H1 (cell line): ENCODE data around the gene SRD5A3. TPM values are rescaled to one million over a fixed set of nuclear protein-coding genes. Genes with fewer than 3 reads are reported as not detected.

Source experiments
- BRCA1 ChIP-seq: IDR thresholded peaks from 2 replicates; pipeline ENCODE4 v1.6.1; 2012; ENCODE audit warnings: low read depth, low read length, improper control_type of control experiment
- CREB1 ChIP-seq: IDR thresholded peaks from 2 replicates; pipeline ENCODE4 v1.6.1; 2012; ENCODE audit warnings: inconsistent platforms
- EP300 ChIP-seq, 2 experiments: IDR thresholded peaks; 1 replicate in 1 of 2; 2 replicates in 1 of 2; pipeline ENCODE4 v1.6.1; 2011 to 2012; ENCODE audit warnings: low read depth in 2 of 2, low read length in 2 of 2, mild to moderate bottlenecking in 2 of 2, borderline replicate concordance in 1 of 2, inconsistent platforms in 1 of 2, moderate library complexity in 1 of 2
- KDM1A ChIP-seq: fragments of 200-600, 300-600 bp; sonication (generic); IDR thresholded peaks from 2 replicates; pipeline ENCODE4 v1.7.1; 2016; ENCODE audit warnings: mild to moderate bottlenecking, low read length, borderline replicate concordance
- PHF8 ChIP-seq: fragments of 200-600 bp; sonication (generic); conservative IDR thresholded peaks from 2 replicates; pipeline ENCODE4 v1.7.1; 2012; ENCODE audit warnings: low read depth, mild to moderate bottlenecking, inconsistent platforms, low read length, moderate library complexity
- RNF2 ChIP-seq: fragments of 200-900, 300-1000 bp; sonication (generic); IDR thresholded peaks from 2 replicates; pipeline ENCODE4 v1.7.1; 2016; ENCODE audit warnings: borderline replicate concordance, low read depth, mild to moderate bottlenecking, antibody characterized with exemption, low read length; ENCODE audit not compliant: poor library complexity, severe bottlenecking; ENCODE audit errors: missing control alignments
- SP1 ChIP-seq: IDR thresholded peaks from 2 replicates; pipeline ENCODE4 v1.6.1; 2011; ENCODE audit warnings: low read depth, low read length
- polyA plus RNA-seq, 7 experiments: library from polyadenylated mRNA; depleted of rRNA in 3 of 7; stranded (reverse) in 5 of 7; unstranded in 2 of 7; fragments of >200 nt in 5 of 7; fragments of 200-250 nt in 2 of 7; gene quantifications; 1 replicate in 5 of 7; 2 replicates in 1 of 7; 4 replicates in 1 of 7; pipeline versions ENCODE4 v1.2.1 to v1.2.3, GENCODE V29; 2011 to 2013; ENCODE audit warnings: missing spikeins in 2 of 7, mixed read lengths in 2 of 7
- total RNA-seq: library from RNA; stranded (reverse); fragmentation: NEBNext Ultra II Directional; extraction: Animal tissue kit (Norgen Biotek cat#: 25700); gene quantifications from 2 replicates; pipeline ENCODE4 v1.2.1, GENCODE V29; 2021
- TF ChIP-seq, protein P1 (sequence below), 3 experiments: IDR thresholded peaks; 1 replicate in 2 of 3; 2 replicates in 1 of 3; pipeline versions ENCODE4 v1.5.1 to v1.6.1; 2011; ENCODE audit warnings: low read length in 3 of 3, mild to moderate bottlenecking in 3 of 3, inconsistent platforms in 2 of 3, low read depth in 1 of 3, moderate library complexity in 1 of 3; ENCODE audit not compliant: insufficient read depth in 1 of 3; ENCODE audit errors: control extremely low read depth in 1 of 3
- TF ChIP-seq, protein P2 (sequence below): IDR thresholded peaks from 2 replicates; pipeline ENCODE4 v1.6.1; 2011; ENCODE audit warnings: low read length, improper control_type of control experiment

The SRD5A3 gene
- total and polyA plus RNA-seq, 2 of the 8 experiments (the other 6 are each of a cell fraction or from before 2014, with no cell fraction given): 19.6 to 34.6 TPM

DNA sequence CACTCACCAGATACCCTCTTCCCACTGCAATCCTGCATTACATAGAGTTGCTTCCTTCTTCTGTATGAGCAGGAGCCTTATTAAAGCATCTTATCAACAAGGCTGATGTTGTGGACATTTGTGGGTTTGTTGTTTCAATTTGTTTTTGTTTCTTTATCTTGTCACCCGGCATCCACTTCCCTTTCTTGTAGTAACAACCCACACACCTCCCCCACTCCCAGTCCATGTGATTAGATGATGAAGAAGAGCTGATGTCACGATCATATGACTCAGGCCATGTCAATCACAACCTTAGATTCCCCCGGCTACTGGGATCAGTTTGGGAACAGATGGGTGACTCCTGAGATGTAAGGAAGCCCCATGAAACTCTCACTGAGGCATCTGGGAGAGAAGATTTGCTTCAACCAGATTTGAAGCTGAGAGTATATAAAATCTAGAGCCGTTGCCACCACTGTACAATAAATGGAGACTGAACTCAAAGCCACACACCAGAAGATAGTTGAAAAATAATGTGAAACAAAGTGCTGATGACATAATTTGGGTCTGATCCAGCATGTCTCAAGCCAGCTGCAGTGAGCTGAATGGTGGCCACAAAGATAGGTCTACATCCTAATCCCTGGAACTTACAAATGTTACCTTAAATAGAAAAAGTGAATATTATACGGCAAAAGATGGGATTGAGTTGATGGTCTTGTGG lies 34.1 kb upstream of the SRD5A3 start (continued):
- TF ChIP-seq, protein P1, sequence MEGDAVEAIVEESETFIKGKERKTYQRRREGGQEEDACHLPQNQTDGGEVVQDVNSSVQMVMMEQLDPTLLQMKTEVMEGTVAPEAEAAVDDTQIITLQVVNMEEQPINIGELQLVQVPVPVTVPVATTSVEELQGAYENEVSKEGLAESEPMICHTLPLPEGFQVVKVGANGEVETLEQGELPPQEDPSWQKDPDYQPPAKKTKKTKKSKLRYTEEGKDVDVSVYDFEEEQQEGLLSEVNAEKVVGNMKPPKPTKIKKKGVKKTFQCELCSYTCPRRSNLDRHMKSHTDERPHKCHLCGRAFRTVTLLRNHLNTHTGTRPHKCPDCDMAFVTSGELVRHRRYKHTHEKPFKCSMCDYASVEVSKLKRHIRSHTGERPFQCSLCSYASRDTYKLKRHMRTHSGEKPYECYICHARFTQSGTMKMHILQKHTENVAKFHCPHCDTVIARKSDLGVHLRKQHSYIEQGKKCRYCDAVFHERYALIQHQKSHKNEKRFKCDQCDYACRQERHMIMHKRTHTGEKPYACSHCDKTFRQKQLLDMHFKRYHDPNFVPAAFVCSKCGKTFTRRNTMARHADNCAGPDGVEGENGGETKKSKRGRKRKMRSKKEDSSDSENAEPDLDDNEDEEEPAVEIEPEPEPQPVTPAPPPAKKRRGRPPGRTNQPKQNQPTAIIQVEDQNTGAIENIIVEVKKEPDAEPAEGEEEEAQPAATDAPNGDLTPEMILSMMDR (IDR thresholded peaks at IDR 0.05; ENCODE audit: control extremely low read depth in 1 of 3, insufficient read depth in 1 of 3, low read depth in 1 of 3, low read length in 3 of 3): no peak
- TF ChIP-seq, protein P2, sequence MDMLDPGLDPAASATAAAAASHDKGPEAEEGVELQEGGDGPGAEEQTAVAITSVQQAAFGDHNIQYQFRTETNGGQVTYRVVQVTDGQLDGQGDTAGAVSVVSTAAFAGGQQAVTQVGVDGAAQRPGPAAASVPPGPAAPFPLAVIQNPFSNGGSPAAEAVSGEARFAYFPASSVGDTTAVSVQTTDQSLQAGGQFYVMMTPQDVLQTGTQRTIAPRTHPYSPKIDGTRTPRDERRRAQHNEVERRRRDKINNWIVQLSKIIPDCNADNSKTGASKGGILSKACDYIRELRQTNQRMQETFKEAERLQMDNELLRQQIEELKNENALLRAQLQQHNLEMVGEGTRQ: no peak
- TF ChIP-seq PHF8 (no peak), KDM1A (no peak), CREB1 (no peak), RNF2 (no peak), BRCA1 (no peak), SP1 (no peak), EP300 (IDR thresholded peaks at IDR 0.05; ENCODE audit: borderline replicate concordance in 1 of 2, low read depth in 2 of 2, low read length in 2 of 2) (no peak)
